Activated T-cell treated with anti-CD3 and anti-CD28 coated beads for 48 hours (primary cell): Measurements from ENCODE around the gene RHOD.
A peak's percentile ranks its signal among the peaks of the same experiment; 100 is the strongest.

Experiments used
- DNase-seq: peaks from one replicate; pipeline ENCODE4 v3.0.0-alpha.2; 2020; ENCODE audit warnings: low read depth

RHOD gene, protein sequence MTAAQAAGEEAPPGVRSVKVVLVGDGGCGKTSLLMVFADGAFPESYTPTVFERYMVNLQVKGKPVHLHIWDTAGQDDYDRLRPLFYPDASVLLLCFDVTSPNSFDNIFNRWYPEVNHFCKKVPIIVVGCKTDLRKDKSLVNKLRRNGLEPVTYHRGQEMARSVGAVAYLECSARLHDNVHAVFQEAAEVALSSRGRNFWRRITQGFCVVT

DNA sequence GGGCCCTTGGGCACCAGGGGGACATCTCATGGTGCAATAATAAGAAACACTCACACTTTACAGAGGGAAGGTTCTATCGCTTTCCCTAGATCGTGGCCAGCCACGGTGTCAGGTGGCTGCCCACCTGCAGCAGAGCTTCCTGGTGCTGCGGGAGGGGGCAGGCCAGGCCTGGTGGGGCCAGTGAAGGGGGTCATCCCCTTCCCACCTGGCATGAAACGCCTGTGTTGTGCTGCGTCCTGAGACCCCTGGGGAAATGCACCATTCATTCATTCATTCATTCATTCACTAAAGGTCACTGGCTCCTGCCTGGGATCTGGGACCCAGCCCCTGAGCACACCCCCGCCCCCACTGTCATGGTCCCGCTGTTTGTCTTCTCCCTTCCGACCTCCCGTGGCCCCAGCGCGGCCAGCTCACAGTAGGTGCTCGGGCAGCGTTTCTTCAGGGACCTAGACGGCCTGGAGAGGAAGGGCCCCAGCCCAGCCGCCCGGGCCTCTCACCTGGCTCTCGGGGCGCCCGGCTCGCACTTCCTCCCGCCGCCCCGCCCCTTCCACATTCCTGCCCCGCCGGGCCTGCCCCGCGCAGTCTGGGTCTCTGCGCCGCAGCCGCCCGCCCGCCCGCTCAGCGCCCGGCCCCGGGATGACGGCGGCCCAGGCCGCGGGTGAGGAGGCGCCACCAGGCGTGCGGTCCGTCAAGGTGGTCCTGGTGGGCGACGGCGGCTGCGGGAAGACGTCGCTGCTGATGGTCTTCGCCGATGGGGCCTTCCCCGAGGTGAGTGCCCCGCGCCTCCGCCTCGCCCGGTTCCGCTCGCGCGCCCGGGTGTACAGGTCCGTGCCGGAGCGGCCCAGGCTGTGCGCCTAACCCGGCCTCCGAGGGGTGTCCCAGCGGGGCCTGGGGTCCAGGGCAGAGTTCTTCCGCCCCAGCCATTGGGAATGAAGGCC lies at the start of gene RHOD:
TSS of gene RHOD (plus strand) at position 581 of the 938 bp plus-strand sequence. CDS start at position 637, 56 bp downstream.
- no peak for DNase-seq

DNA sequence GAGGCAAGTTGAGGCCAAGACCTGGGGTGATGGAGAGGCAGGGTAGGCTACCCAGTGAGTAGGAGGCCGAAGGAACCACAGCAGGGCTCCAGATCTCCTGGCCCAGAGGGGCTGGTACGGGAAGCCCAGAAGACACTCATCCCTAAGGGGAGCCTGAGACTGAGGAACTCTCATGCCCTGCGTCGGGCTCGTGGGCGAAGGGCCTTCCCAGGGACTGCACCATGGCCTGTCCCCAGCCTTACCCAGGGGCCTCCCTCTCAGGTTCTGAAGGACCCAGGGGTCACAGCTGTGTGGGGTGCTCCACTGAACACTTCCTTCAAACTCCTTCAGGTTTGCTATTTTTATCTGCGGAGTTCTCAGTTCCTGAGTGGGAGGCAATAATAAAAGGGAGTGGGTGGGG lies 49.5 kb upstream of the RHOD start:
- DNase-seq, result no peak

DNA sequence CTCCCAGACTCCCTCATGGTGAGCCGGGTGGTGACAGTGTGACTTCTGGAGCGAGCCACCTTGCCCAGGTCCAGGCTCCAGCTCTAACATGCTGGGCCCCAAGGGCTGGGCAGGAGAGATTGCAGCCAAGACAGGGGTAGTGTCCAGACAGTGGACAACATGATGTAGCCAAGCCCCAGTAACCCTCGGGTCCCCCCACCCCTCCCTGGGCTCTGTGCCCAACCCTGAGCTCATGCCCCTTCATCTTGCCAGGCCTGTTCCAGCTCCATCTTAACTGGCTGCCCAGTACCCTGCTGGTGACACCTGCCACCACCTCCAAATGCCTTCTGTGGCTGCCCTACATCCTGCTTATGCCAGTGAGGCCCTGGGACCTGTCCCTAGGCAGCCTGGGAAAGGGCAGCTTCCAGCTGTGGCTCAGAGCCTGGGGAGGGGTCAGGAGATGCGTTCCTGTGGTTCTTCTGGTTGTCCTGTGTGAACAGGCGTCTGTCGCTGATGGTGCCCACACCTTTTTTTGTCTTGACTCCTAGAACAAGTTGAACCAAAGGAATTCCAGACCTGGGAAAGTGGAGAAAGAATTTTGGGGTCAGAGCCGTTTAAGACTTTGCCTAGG lies 46.2 kb upstream of the RHOD start:
- DNase-seq, result no peak

DNA sequence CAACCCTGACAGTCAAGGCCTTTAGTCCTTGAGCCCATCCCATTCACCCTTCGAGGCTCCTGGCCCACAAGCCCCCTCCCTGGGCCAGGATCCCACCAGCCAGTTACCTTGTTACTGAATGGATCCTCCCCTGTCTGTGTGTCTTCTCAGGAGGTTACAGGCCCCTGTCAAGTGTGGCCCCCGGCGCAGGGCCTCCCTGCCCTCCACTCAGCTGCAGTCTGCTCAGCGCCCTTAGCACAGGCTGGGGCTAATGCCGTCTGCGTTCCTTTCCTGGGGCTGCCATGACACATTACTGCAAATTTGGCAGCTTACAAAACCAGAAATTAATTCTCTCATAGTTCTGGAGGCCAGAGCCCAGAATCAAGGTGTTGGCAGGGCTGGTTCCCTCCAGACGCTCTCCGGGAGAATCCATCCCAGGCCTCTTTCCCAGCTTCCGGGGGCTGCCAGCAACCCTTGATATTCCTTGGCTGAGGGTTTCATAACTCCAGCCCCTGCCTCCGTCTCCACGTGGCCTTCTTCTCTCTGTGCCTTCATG lies 43.1 kb upstream of the RHOD start:
- DNase-seq, result no peak

DNA sequence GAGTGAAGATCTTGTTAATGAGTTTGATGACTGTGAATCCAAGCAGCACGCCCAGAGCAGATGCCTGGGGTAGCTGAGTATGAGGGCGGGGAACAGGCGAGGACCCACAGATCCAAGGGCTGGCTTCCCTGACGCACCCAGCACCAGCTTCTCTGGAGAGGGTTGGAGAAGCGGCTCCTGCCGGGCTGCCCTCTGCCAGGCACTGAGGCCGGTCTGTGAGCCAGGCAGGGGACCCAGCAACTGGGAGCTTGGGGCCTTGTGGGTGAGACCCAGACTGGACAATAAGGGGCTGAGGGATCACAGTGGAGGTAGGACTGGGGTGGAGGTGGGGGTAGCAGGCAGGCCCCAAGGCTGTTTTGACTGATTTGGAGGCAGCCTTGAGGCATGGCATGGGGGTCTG lies 42.3 kb upstream of the RHOD start:
- no peak for DNase-seq

DNA sequence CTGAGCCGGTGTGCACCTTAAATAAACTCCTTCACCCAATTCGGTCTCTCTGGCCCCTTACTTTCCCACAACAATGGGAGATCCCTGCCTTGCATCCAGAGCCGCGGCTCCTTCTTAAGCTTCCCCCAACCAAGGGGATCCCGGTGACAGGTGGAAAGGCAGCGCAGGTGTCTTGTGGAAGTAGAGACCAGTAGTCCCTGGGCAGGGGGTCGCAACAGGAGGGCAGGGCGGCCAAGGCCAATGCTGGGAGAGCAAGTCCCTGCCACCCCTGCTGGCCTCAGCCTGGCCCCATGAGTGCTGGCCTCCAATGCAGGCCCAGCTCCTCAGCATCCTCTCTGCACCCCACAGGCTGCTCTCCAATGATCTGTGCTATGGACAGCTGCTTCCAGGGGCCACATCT lies 41.6 kb upstream of the RHOD start:
- no peak for DNase-seq

DNA sequence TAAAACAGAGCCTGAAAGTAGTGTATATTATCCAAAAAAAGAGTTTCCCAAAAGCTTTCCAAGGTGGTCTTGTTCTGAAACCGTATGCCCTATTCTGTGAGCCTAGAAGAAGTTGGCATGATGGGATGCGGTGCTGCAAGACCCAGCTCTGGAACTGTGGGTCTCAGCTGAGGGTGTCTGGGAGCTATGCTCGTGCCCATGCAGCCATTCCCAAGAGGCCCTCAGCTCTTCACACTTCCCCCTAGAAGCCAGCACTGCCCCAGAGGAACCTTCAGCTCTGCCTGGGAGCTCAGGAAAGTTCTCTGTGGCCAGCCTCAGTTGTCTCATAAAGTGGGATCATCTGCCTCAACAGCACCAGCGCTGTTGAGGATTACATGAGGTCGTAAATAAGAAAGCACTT lies 40.1 kb upstream of the RHOD start:
- no peak for DNase-seq

DNA sequence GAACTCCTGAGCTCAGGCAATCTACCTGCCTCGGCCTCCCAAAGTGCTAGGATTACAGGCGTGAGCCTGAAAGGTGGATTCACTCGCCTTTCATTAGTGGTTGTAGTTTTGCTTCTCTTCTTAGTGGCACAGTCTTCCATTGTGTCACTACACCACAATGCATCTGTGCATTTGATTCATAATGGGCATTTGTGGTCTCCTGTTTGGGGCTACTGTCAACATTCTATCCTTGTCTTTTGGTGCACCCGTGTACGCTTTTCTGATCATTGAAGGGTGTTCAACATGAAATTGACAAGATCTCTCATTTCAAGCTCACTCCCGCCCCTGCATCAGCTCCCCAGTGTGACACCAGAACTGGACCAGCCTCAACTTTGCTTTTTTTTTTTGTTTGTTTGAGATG lies 35.7 kb upstream of the RHOD start:
- DNase-seq, result no peak

DNA sequence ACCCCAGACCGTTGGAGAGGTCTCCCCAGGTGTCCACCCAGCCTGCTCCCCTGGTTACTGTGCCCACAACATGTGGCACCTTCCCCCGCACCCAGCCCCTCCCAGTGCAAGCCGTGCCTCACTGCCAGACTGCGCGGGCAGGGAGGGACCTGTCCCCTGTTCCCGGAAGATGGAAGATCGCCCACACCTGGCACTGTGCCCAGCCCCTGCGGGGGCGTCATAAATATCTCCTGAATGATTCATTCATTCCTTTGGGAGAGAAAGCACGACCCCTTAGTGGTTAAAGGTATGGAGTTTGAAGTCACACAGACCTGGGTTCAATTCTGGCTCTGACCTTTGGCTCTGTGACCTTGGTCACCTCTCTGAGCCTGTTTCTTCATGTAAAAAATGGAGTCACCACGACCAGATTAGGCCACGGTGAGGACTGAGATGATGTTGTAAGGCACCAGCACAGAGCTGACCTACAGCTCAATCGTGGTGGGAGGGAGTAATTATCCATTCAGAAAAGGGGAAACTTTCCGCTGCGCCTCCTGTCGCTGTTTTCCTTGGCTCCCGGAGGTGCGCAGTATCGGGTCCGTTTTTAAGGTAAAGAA lies 34.2 kb upstream of the RHOD start:
- DNase-seq, result no peak

DNA sequence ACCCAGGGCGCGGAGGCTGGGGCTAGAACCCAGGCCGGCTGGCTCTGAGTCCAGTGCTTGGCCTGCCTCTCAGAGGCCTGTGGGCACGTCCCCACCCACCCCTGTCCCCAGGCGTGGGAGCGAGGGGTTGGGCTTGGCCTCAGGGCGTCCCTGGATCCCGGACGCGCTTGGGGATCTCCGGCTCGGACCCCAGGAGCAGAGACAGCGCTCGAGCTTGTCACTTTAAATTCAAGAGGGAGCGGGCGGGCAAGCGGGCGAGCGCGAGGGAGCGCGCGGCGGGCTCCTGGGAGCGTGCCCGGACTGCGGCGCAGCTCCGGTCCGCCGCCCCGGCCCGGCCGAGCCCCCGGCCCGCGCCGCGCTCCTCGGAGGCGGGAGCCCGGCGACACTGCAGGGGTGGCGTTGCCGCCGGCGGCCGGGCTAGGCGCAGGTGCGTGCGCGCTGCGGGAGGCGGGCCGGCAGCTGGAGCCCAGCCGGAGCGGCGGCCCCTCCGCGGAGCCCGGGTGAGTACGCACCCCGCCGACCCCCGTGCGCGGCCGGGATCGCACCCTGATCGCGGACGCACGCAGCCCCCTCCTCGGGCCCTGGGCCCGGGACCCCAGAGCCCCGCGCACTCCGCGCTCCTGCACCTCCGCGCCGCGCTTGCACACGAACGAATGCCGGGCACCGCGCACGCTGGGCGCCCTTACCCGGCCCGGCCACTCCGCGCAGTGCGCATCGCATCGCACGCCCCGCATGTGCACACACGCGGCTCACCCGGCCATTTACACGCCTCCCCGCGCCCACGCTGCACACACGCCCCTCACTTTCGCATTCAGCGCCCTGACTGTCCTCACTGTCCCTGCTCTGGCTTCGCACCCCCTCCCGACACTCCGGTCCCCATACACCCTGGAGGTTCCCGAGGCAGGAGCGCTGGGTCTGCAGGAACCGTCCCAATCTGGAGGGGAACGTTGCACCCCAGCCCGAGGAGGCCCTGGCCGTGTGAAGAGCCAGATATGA lies 33.4 kb upstream of the RHOD start, which contains the start of gene SYT12:
TSS of gene SYT12 (plus strand) at position 174 of the 996 bp plus-strand sequence. CDS start 7,011 bp downstream, outside the sequence.
- no peak for DNase-seq

DNA sequence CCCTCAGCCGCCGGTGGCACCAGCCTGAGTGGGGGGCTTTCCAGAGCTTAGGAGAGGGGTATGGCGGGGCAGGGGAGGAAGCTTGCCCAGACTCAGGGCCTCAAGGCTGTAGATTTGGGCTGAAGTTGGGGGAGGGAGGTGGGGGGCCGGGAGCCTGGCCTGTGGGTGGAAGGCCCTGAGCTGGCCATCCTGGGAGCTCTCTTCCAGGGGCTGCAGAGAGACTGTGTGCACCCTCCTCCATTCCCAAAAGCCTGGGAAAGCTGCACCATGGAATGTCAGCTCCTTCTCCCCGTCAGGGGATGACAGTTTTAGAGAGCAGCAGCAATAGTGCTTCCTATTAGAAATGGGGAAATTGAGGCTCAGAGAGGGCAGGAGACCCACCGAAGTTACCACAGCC lies 32.7 kb upstream of the RHOD start:
- no peak for DNase-seq

DNA sequence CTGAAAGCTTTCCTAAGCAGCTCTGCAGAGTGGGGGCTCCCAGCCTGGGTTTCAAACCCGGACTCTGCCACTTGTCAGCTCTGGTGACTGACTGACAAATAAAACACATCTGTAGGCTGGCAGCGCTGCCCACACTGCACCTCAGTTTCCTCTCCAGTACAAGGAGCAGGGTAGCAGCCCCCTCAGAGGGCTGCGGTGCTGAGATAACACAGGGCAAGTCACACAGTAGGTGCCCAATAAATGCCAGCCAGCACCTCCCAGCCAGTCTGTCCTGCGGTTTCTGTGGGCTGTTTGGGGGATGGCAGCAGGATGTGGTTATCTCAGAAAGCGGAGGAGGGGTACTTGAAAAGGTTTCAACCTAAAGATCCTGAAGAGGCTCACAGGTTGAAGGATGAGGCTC lies 32.2 kb upstream of the RHOD start:
- peak; percentile 28 for DNase-seq

DNA sequence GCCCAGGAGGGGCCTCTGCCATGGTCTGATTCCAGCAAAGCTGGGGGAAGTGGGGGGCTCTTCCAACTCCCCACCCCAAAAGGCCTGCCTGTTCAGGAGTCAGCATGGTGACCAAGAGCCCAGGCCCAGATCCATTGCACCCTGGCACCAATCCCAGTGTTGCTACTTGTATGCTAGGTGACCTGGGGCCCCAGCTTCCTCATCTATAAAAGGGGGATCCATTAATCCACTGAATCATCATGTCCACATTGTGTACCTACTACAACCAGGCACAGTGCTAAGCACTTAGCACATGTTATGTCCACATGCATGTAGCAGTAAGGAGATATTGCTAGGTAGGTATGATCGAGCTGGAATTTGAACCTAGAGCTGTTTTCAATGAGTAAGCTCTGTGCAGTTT lies 31.7 kb upstream of the RHOD start:
- DNase-seq, result no peak

DNA sequence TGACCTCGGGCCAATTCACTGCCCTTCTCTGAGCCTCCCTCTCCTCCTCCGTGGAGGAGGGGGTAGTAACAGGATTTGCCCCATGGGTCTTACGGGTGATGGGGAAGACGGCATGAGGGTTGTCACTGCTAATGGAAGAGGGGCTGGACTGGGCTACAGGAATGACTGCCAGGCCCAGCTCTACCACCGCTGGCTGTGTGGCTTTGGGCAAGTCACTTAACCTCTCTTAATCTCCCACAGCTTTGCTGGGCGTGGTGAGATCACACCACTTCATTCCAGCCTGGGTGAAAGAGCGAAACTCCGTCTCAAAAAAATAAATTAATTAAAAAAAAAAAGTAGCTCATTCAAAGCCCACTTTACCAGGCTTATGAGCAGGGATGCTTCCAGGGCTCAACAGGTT lies 30.9 kb upstream of the RHOD start:
- no peak for DNase-seq

DNA sequence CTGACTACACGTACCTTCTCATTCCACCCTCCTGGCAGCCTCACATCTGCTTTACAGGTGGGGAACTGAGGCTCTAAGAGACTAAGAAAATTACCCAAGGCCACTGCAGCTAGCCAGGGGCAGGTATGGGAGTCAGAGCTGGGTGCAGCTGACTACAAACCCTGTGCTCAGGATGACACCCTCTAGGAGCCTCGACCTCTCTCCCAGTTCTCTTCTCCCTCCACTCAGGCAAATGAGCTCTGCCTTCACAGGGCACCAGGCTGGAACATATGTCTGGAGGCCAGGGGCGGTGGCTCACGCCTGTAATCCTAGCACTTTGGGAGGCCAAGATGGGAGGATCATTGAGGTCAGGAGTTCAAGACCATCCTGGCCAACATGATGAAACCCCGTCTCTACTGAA lies 29.7 kb upstream of the RHOD start:
- no peak for DNase-seq

DNA sequence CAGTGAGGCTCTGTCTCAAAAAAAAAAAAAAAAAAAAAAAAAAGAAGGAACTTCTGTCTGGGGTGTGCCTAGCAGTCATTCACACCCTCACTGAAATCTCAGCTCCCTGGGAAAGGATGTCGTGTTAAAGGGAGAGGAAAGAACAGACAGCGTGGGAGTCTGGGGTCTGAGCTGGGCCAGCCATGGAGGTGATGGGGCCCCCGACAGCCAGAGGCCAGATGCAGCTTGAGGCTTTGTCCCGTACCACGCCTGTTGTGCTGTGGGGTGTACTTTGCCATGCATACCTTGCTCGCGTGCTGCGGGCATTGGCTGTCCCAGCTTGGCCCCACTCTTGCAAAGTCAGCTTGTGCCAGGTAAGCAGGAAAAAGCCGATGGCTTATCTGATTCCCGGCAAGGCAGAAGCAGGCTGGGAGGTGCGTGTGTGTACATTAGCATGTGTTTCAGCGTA lies 29.1 kb upstream of the RHOD start:
- no peak for DNase-seq

DNA sequence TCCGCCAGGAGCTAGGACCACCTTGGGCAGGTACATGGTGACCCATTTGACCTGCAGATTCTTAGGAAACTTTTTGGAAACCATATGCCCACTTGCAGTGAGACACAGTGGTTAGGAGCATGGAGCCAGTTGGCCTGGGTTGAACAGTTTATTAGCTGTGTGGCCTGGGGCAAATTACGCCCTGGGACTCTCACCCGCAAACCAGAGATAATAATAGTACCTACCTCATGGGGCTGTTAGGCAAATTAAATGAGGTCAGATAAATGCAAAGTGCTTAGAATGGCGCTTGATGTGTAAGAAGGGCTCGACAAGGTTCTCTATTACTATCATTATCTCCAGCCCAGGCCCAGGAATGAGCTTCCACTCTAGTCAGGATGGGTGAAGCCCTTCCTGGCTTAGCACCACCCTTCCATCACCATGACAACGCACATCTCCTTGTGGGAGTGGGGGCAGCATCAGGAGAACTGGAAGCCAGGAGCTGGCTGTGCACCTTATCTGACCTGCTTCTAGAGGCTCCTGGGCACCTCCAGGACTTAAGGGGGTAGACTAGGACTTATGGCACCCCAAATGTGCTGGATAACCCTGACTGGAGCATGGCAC lies 28.6 kb upstream of the RHOD start:
- DNase-seq, result no peak

DNA sequence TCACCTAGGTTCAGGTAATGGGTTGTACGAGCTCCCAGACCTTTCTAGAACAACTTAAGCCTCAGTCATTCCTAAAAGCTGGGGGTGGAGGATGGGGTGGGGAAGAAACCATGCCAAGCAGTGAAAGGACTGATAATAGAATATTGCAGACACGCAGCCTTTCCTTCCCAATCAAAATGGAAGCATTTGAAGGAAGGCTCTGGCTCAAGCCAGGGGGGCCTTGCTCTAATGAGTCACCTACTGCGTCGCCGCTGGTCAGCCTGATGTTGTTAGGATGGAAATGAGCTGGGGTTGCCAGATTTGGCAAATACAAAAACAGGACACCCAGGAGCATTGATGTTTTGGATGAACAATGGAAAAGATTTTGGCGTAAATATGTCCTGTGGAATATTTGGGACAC lies 27.5 kb upstream of the RHOD start:
- no peak for DNase-seq

DNA sequence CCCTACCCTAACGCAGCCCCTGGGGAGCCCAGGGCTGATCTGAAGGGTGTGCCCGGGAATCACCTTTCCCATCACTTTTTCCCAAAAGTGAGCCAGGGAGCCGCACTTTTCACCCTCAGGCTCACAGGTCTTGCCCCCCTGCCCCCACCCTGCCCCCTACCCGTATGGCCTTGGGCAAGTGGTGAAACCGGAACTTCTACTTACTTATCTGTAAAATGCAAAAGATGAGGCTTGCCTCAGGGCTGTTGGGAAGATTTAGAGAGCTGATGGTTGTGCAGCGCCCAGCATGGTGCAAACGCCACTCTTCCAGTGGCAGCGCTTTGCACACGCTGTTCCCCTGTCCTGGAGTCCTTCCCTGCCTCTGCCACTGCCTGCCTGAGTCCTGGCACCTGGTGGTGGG lies 25.7 kb upstream of the RHOD start:
- DNase-seq, result no peak

DNA sequence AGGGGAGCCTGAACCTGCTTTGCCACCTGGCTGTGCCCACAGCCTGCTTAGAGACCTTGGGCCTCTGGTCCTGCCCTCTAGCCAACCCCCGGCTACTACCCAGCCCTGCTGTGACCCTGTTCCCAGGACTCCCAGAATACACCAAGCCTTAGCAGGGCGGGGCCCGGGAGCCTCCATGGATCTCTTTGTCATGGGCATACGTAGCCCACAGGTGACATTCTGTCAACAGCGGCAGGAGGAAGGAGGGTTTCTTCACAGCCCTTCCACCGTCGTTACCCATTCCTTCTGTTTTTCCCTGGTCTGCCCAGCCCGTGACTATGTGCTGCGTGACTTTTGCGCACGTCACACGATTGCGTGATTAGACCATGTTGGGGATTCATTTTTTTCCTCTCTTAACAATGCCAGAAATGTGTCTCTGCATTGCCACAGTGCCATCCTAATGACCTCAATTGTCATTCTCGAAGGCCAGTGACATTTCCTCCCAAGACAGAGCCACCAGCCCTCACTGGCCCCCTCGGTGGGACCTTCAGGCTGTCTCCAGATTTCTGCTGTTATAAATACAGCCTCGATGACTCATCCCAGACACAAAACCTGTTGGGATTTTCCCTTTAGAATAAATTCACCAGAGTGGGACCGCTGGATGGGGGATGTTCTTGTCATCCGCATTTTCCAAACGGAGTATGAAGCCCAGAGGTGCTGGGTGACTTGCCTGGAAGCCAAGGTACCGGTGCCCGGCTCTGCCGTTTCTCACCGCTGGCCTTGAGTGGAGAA lies 24.7 kb upstream of the RHOD start:
- no peak for DNase-seq
